Esophagus muscularis mucosa (tissue), 4 donors: ENCODE data around the gene ADCY1. TPM values are rescaled to one million over a fixed set of nuclear protein-coding genes. Genes with fewer than 3 reads are reported as not detected.

Experiments used
- DNase-seq: peaks from one replicate; pipeline ENCODE4 v3.0.0-alpha.2; 2017; ENCODE audit errors: extremely low spot score
- H3K27ac ChIP-seq, 4 donors: fragments of 200-600 bp; sonication (generic); replicated peaks in 1 of 4; 1 replicate in 3 of 4; 2 replicates in 1 of 4; pipeline ENCODE4 v1.5.1; 2016 to 2019; ENCODE audit warnings: mild to moderate bottlenecking in 1 of 4
- H3K27me3 ChIP-seq, 4 donors: fragments of 200-600 bp; sonication (generic); one replicate each; pipeline versions ENCODE4 v1.5.1 to v1.6.0; 2016 to 2019
- H3K36me3 ChIP-seq, 4 donors: fragments of 200-600 bp; sonication (generic); one replicate each; pipeline ENCODE4 v1.5.1; 2016 to 2019
- H3K4me1 ChIP-seq, 4 donors: fragments of 200-600 bp; sonication (generic); one replicate each; pipeline ENCODE4 v1.5.1; 2016 to 2019
- H3K4me3 ChIP-seq, 4 donors: fragments of 200-600 bp; sonication (generic); 1 replicate in 2 of 4; 2 replicates in 2 of 4; pipeline ENCODE4 v1.5.1; 2016 to 2019; ENCODE audit warnings: mild to moderate bottlenecking in 4 of 4, moderate library complexity in 1 of 4
- H3K9me3 ChIP-seq, 4 donors: fragments of 200-600 bp; sonication (generic); 1 replicate in 3 of 4; 2 replicates in 1 of 4; pipeline ENCODE4 v1.5.1; 2016 to 2019
- CTCF ChIP-seq, 3 experiments: fragments of 200-600 bp in 2 of 3; fragments of 450-650 bp in 1 of 3; sonication (generic) in 2 of 3; IDR thresholded peaks; one replicate each; pipeline ENCODE4 v1.5.1; 2017 to 2019; ENCODE audit warnings: antibody characterized with exemption in 3 of 3, mild to moderate bottlenecking in 2 of 3, moderate library complexity in 1 of 3
- EP300 ChIP-seq: sonication (generic); formaldehyde crosslinking; IDR thresholded peaks from one replicate; pipeline ENCODE4 v1.6.1; 2017; ENCODE audit warnings: antibody characterized with exemption
- POLR2A ChIP-seq: fragments of 450-650 bp; IDR thresholded peaks from one replicate; pipeline ENCODE4 v1.6.1; 2017; ENCODE audit warnings: antibody characterized with exemption, moderate library complexity, mild to moderate bottlenecking, low read depth
- POLR2AphosphoS5 ChIP-seq, 2 donors: sonication (generic); formaldehyde crosslinking; IDR thresholded peaks; one replicate each; pipeline ENCODE4 v1.6.1; 2017; ENCODE audit warnings: antibody characterized with exemption in 2 of 2
- WGBS: methylation state at CpG from one replicate; pipeline ENCODE4 v1.1.5; 2018; 5-methylcytosine and 5-hydroxymethylcytosine counted together
- intact Hi-C: fragments of 100-400 bp; cut with DNase I; formaldehyde crosslinking; loops from one replicate; pipeline ENCODE4 v1.15.1; 2023
- total RNA-seq, 4 donors: library from RNA; depleted of rRNA; stranded (reverse); fragments of >200 nt; gene quantifications; one replicate each; pipeline versions ENCODE4 v1.1.0 to v1.2.1, GENCODE V29; 2016

Gene ADCY1
- total RNA-seq, 4 donors from 2014 or later = 0.42 to 2.1 (median 1.2) TPM

DNA sequence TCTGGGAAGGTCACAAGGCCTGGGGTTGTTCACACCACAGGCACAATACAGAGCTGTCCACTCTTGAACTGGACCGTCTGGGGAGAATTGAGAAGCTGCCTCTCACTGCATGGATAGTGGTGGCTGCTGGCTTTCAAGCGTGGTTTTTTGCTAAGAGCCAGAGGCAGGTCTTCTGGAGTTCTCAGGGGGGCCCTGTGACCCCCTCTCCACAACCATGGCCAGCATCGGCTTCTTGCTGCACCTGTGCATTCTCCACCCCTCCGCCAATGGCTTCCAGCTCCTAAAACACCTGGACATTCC, 140.3 kb downstream of the ADCY1 start:
- TF ChIP-seq POLR2AphosphoS5 (IDR thresholded peaks at IDR 0.05) (no peak), CTCF (IDR thresholded peaks at IDR 0.05) (no peak), POLR2A (no peak), EP300 (no peak)
- DNase-seq = peak; percentile 82
- no peaks in the 10 kb centered on the region for H3K9me3 ChIP-seq
- no peaks in the 10 kb centered on the region for H3K36me3 ChIP-seq
- H3K4me1 ChIP-seq = peaks cover 0 to 5% (median 2%) of the 10 kb centered on the region in 4 donors
- no peak overlapping the region for H3K4me3 ChIP-seq
- intact Hi-C loops = no loop called here
- 95% methylated on average over 3 of the region's 4 CpGs for WGBS
- H3K27me3 ChIP-seq = no peaks in the 10 kb centered on the region
- no peak overlapping the region for H3K27ac ChIP-seq

DNA sequence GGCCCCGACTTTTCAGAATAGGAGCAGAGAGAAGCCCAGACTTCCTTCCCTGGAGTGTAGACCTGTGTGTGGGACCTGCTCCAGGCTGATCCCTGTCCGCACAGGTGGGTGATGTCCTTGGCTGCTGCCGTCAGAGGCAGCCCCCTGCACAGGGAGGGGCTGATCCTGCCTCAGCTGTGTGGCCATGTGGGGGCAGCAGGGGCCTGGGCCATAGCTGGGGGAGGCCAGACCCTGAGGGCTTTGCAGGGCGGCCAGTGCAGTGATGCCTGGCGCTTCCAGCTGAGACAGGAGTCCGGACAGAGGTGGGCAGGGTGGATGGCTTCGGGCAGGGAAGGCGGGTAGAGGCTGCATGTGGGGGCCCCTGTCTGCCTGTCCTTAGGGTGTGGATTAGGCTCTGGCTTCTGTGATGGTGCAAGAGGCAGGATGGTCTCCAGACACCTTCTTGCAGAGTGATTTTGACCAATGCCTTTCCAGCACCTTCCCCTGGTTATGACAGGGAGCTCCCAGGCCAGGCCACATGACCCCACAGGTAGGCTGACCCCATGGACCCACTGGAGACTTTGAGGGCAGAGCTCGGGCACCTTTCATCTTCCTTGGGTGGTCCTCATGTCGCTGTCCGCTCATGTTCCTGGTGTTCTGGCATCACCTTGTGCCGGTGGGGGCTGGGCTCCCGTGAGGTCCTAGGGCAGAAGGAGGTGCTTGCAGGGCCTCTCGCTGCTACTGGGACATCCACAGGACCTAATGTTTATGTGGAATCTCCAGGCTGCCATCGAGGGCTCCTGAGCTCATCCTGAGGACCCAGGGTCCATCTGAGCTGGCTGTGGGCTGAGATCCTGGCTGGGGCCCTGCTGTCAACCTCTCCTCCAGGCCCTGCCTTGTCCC, 141.5 kb downstream of the ADCY1 start:
- Histone ChIP-seq H3K27ac (no peak overlapping the region), H3K9me3 (no peaks in the 10 kb centered on the region), H3K4me1 (no peaks in the 10 kb centered on the region), H3K4me3 (no peak overlapping the region), H3K27me3 (no peaks in the 10 kb centered on the region), H3K36me3 (no peaks in the 10 kb centered on the region)
- TF ChIP-seq EP300 = no peak
- no peak for TF ChIP-seq POLR2A
- TF ChIP-seq CTCF (IDR thresholded peaks at IDR 0.05) = no peak
- TF ChIP-seq POLR2AphosphoS5 (IDR thresholded peaks at IDR 0.05) = no peak
- WGBS = 84% methylated on average over 5 of the region's 15 CpGs
- intact Hi-C loops = no loop called here
- DNase-seq = peak; percentile 81

GRCh38 chr7:45716380-45717203, 142.4 kb downstream of the ADCY1 start:
- Histone ChIP-seq H3K4me3 (no peak overlapping the region), H3K36me3 (no peaks in the 10 kb centered on the region), H3K27ac (no peak overlapping the region), H3K9me3 (no peaks in the 10 kb centered on the region), H3K4me1 (no peaks in the 10 kb centered on the region), H3K27me3 (no peaks in the 10 kb centered on the region)
- WGBS = 88% methylated on average over 8 of the region's 16 CpGs
- no peak for TF ChIP-seq EP300
- no peak for TF ChIP-seq POLR2AphosphoS5 (IDR thresholded peaks at IDR 0.05)
- TF ChIP-seq POLR2A = no peak
- TF ChIP-seq CTCF (IDR thresholded peaks at IDR 0.05) = no peak
- peak; percentile 70 for DNase-seq
- intact Hi-C loops = no loop called here

DNA sequence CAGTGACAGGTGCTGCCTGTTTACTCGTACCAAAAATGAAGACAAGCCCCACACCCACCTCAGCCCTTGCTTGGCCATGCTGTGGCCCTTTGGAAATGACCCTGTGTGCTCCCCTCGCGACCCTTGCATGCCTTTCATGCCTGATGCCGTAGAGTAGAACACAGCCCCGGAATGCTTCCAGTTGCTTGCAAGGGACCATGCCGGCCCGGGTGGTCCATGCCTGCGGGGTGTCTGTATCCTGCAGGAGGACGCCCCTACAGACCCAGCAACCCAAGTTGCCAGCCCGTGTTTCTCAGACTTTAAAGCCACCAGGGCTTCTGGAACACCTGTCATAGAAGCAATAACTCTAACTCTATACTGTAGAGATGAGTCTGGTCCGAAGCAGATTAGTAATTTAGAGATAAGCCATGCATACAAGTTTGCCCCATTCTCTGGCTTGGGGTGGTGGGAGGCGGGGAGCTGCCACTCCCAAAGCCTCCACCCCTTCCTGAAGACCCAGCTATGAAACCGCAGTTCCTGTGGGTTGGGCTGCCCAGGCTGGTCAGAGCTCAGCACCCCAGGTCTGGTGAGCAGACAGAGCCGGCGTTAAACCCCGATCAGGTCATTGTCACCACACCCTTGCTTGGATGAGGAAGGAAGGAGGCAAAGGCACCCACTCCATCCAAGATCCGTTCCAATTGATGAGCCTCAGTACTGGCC, 143.5 kb downstream of the ADCY1 start:
- TF ChIP-seq EP300 (no peak), POLR2A (no peak)
- intact Hi-C loops = no loop called here
- 72% methylated on average over 16 of the region's 17 CpGs for WGBS
- H3K27ac ChIP-seq = no peak overlapping the region
- H3K4me1 ChIP-seq = no peaks in the 10 kb centered on the region
- DNase-seq = peak; percentile 88
- H3K27me3 ChIP-seq = no peaks in the 10 kb centered on the region
- no peaks in the 10 kb centered on the region for H3K9me3 ChIP-seq
- peaks cover 0 to 4% (median 0%) of the 10 kb centered on the region in 4 donors for H3K36me3 ChIP-seq
- no peak overlapping the region for H3K4me3 ChIP-seq
